Right lung (tissue), 5 donors: ENCODE data around the gene GPR21. TPM values are rescaled to one million over a fixed set of nuclear protein-coding genes. Genes with fewer than 3 reads are reported as not detected.

ENCODE experiments used
- DNase-seq, 2 donors: peaks; one replicate each; pipeline ENCODE4 v3.0.0-alpha.2; 2013
- polyA plus RNA-seq, 5 donors: library from polyadenylated mRNA; unstranded; fragments of 120-200 nt; gene quantifications; one replicate each; pipeline versions ENCODE4 v1.2.1 to v1.2.3, GENCODE V29; 2013; ENCODE audit warnings: inconsistent platforms in 1 of 5, low replicate concordance in 1 of 5; ENCODE audit not compliant: insufficient read length in 5 of 5, insufficient read depth in 1 of 5

GPR21 gene
- polyA plus RNA-seq, 5 donors: 0.15 to 0.71 (median 0.36) TPM; not detected in 1

GRCh38 chr9:123063896-123064295, 30.4 kb downstream of the GPR21 start:
- DNase-seq: no peak

DNA sequence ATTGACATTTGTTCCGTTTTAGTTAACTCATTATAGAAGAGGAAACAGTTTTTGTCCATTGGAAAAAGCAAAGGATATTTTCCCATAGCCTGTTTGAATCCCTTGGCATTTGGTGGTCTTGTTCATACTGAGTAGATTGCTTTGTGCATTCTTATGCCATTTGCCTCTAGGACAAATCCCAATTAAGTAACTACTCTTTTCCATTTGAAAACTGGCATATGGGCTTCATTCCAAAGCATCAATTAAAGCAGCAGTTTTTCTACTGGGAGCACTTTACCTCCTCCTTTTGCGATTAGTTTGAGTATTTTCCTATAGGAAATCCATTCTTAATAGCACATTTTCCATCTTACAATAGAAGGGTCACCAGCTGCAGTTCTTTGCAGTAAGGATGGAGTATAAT, 31.2 kb downstream of the GPR21 start:
- DNase-seq: no peak

GRCh38 chr9:123065196-123065595, 31.7 kb downstream of the GPR21 start:
- no peak for DNase-seq

GRCh38 chr9:123067136-123067535, 33.7 kb downstream of the GPR21 start:
- DNase-seq: no peak

DNA sequence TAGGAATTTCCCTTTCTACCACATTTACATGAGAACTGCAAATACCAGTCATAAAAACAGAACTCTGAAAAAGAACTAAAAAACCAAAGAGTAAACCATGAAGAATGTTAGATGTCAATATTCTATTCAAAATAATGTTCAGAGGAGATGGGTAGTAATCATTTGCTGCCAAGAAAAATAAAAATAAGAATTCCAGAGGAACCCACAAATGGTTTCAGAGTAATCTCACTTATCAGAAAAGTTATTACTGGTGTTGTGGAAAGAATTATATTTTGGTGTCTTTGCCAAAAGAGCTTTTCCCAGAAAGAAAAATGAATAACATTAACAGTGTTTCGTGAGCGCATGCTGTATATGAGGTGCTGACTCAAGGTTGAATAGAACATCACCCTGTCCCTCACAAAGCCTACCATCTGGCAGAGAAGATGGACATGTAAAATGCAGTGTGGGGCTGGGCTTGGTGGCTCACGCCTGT, 35.6 kb downstream of the GPR21 start:
- DNase-seq: no peak

- DNase-seq: no peak
Measured at GRCh38 chr9:123070198-123070597, 36.7 kb downstream of the GPR21 start.

DNA sequence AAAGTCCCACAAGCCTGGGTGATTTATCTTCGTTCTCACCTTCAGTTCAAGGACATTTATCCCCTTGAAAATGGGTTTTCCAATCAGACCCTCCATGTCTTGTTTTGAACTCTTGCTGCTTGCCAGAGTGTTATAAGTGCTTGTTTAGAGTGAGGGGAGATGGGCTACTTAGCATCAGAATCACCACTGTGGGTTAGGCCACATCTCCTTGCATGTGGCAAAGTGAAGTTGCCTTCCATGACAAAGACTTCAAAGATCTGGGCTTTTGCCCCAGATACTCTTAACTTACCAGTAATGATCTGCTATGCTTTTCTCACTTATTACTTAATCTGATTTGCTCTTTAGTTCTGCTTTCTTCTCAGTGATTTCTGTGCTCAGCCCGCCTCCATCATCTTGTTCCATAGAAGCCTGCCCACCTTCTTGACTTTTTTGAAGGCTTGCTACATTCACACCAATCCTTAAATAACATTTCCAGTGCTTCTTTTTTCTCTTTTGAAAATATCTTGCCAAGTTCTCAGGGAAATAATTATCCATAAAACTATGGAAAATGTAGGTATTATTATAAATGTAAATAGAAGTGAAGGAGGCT, 39.0 kb downstream of the GPR21 start:
- DNase-seq: no peak

- no peak for DNase-seq
Measured at GRCh38 chr9:123073441-123073840, 40.0 kb downstream of the GPR21 start.

GRCh38 chr9:123073991-123074422, 40.5 kb downstream of the GPR21 start:
- DNase-seq: no peak

DNA sequence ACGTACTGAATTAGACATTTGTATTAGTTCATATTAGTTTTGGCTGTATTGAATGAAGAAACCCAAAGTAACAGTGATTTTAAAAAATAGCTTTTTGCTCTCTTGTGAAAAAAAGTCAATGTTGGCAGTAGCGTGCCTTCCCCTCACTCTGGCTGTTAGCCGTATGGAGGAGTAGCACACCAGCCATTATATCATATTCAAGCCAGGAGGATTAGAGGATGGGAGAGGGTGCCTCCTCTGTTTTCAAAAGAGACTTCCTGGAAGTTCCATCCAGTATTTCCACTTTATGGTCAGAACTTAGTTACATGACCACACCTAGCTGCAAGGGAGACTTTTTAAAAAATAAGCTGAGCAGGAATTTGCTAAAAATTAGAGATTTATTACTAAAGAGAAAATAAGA, 41.2 kb downstream of the GPR21 start:
- no peak for DNase-seq

DNA sequence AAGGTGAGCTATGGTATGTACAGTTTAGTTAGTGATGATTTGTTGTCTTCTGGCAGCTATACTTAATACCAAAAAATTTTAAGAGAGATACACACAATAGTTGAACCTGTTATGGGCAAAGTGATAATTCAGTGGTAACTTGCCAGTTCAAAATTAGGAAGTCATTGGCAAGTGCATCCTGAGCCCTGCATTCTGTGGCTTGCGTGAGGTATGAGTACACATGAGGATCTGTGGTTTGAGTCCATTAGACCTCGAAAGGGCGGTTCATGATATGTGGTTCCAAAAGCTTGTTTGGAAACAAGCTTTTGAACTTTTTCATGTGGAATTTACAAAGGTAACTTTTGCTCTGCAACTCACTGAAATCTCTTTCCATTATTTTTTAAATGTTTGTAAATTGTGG, 47.0 kb downstream of the GPR21 start:
- no peak for DNase-seq

- DNase-seq: peak in 1 of 2 donors; percentile 22
Measured at GRCh38 chr9:123081824-123082223, 48.4 kb downstream of the GPR21 start.

DNA sequence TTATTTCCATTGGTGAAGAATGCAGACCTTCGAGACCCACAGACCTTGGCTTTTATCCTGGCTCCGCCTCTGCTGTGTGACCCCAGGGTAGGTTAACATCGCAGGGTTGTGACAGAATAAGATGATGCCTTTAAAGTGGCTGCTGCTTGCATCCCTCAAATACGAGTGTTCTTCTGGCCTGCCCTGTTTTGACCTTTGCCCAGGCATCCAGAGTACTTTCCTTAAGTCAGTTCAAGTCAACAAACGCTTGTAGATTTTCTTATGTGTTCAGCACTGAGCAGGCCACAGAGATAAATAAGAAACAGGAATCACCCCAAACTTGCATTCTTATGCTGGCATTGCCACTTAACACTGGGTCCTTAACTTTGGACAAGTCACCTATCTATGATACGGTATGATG, 50.2 kb downstream of the GPR21 start:
- no peak for DNase-seq

DNA sequence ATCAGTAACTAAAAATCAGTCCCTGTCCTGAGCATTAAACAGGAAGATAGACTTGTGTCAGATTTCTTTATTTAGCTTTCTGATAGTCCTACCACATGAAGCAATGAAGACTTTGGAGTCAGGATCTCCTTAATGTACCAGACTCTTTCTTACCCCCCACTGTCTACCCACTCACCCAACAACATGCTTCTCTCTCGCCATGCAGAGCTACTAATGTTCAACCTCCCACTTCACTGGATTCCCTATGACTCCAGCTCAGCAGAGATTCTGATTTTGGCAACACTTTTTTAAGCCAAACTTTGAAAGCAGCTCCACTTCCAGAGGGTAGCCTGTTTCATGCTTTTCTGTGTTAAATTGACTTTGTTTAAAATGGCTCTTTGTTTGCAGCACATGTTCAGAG, 50.8 kb downstream of the GPR21 start:
- no peak for DNase-seq

Other genes with a start within 250 kb of the GPR21 start
- not detected for gene OR5C1, start 244.7 kb upstream of the GPR21 start, polyA plus RNA-seq
- not detected for gene OR1K1, start 233.5 kb upstream of the GPR21 start, polyA plus RNA-seq
- gene PDCL, start 205.1 kb upstream of the GPR21 start, polyA plus RNA-seq: 10 to 100 TPM; 35.9 to 48.6 (median 40.2) TPM
- gene RC3H2, start 128.3 kb upstream of the GPR21 start, polyA plus RNA-seq: 10 to 100 TPM; 27.6 to 44.1 (median 41.7) TPM
- 10 to 100 TPM; 11.6 to 19.2 (median 13.8) TPM for gene ZBTB6, start 120.3 kb upstream of the GPR21 start, polyA plus RNA-seq
- 10 to 100 TPM; 14.5 to 23.5 (median 20.3) TPM for gene ZBTB26, start 102.2 kb upstream of the GPR21 start, polyA plus RNA-seq
- 10 to 100 TPM; 58.5 to 89.0 (median 77.3) TPM for gene RABGAP1, start 92.6 kb upstream of the GPR21 start, polyA plus RNA-seq
- 10 to 100 TPM; 30.4 to 38.3 (median 37.5) TPM for gene STRBP, start 234.9 kb downstream of the GPR21 start, polyA plus RNA-seq